Right ventricle myocardium inferior (tissue), 1 donor: Measurements from ENCODE around the gene FSHR. TPM values are rescaled to one million over a fixed set of nuclear protein-coding genes. Genes with fewer than 3 reads are reported as not detected.

Experiments used
- ATAC-seq: fragments of 200-7000 bp; cut with Tn5 transposase; one replicate; pipeline ENCODE4 v1.9.1; 2020; ENCODE audit warnings: mild to moderate bottlenecking, moderate library complexity
- DNase-seq: peaks from one replicate; pipeline ENCODE4 v3.0.0; 2021; ENCODE audit errors: missing footprints
- intact Hi-C: fragments of 100-400 bp; cut with DNase I; formaldehyde crosslinking; loops from one replicate; pipeline ENCODE4 v1.11.0; 2022
- total RNA-seq: library from RNA; stranded (reverse); fragmentation: NEBNext Ultra II Directional; extraction: Animal tissue kit (Norgen Biotek cat#: 25700); gene quantifications from one replicate; pipeline ENCODE4 v1.2.1, GENCODE V29; 2021
- donor health status: DM: no; HTN: yes; CAD: no; lungs with severe emphysema.

The FSHR gene
- total RNA-seq, 1 donor from 2014 or later: 0.14 TPM

DNA sequence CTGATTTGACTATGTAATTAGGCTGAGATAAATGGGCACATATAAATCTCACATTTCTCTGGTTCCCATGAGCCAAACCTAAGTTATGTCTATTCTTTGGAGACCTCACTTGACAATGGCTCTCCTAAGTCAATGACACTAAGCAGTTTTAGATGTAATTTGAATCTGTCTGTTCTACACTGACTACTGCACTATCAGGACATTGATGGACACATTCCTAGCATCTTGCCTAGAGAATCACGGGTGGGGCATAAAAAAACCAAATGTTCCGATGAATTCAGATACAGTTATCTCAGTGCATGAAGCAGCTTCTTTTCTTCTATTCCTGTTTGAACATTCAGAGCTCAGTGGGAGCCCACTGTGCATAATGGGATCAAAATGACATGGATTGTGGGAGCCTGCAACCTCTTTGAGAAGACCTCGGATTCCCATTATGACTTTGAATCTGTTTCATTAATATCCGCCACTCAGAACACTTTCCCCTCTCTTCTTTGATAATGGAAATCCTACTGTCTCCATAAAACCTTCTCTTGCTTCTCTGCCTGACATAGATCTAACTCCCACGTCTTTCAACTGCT, 110.8 kb downstream of the FSHR start:
- DNase-seq: no peak
- ATAC-seq: no peak
- intact Hi-C loops: loop anchor here (10.0 kb wide), 1 partner anchor 99 kb away; no protein-coding TSS in a partner anchor

GRCh38 chr2:49042488-49042887, 111.8 kb downstream of the FSHR start:
- ATAC-seq: no peak
- DNase-seq: no peak
- intact Hi-C loops: loop anchor here (10.0 kb wide), 1 partner anchor 98 kb away; no protein-coding TSS in a partner anchor

- DNase-seq: no peak
- intact Hi-C loops: loop anchor here (10.0 kb wide), 1 partner anchor 96 kb away; no protein-coding TSS in a partner anchor
- no peak for ATAC-seq
Measured at GRCh38 chr2:49041061-49041460, 113.3 kb downstream of the FSHR start.

GRCh38 chr2:49037197-49037596, 117.1 kb downstream of the FSHR start:
- DNase-seq (no peak), ATAC-seq (no peak)
- intact Hi-C loops: no loop called here

DNA sequence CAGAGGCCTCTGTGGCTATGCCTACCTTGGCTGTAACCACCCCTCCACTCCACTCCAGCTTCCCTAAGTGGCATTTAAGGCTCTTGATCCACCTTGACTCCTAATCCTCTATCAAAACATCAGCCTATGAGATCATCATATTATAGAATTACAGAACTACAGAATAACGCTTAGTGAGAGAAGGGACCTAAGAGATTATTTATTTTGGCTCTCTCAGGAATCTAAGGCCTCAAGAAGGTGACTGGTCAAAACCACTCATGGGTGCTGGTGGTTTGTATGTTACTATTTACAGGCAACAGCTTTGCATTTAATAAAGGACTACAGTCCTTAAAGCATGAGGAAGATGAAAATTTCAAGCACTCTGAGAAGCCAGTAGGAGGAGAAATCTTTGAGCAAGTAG, 118.8 kb downstream of the FSHR start:
- DNase-seq (no peak), ATAC-seq (no peak)
- intact Hi-C loops: no loop called here

GRCh38 chr2:49033394-49034185, 120.7 kb downstream of the FSHR start:
- DNase-seq (no peak), ATAC-seq (no peak)
- intact Hi-C loops: no loop called here

DNA sequence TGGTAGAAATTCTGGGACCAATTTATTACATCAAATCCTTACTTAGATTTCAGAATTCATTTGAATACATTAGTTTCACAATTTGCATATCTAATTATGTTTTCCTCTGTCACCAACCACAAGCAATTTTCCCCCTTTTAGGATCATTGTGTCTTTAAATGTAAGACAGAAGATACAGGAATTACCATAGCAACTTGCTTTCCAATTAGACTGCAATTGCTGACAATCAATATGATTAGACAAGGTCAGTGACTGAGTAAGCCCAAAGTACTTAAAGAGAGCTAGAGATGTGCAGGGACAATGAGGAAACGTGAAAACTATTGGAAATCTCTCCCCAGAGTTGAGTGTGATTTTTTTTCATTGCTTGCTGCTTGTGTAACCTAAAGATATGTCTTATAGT, 121.4 kb downstream of the FSHR start:
- ATAC-seq: no peak
- DNase-seq: no peak
- intact Hi-C loops: no loop called here

DNA sequence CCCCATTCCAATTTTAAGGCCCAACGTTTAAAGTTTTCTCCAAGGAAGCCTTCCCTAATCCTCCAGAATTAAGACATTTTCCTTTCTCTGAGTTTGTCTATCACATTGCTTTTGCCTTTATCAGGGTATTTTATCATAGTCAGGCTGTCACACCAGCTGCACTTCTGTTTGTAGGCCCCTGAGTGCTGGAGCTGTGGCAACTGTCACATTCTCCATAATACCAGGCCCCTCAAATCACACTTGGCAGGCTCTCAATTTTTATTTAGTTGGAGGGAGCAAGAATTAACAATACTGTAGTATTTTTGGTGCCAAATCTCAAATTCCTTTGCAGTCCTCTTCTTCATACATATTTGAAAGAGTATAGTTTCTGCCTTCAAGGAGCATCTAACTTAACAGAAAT, 122.2 kb downstream of the FSHR start:
- DNase-seq (no peak), ATAC-seq (no peak)
- intact Hi-C loops: no loop called here

GRCh38 chr2:49029406-49029805, 124.9 kb downstream of the FSHR start:
- DNase-seq: no peak
- no peak for ATAC-seq
- intact Hi-C loops: no loop called here

- intact Hi-C loops: no loop called here
- ATAC-seq: no peak
- no peak for DNase-seq
Measured at GRCh38 chr2:49028101-49028500, 126.2 kb downstream of the FSHR start.

GRCh38 chr2:49026706-49027105, 127.6 kb downstream of the FSHR start:
- DNase-seq: no peak
- no peak for ATAC-seq
- intact Hi-C loops: no loop called here

GRCh38 chr2:49021271-49021670, 133.0 kb downstream of the FSHR start:
- ATAC-seq (peak; percentile 60), DNase-seq (no peak)
- intact Hi-C loops: loop anchor here (5.0 kb wide), 1 partner anchor 74 kb away; no protein-coding TSS in a partner anchor

DNA sequence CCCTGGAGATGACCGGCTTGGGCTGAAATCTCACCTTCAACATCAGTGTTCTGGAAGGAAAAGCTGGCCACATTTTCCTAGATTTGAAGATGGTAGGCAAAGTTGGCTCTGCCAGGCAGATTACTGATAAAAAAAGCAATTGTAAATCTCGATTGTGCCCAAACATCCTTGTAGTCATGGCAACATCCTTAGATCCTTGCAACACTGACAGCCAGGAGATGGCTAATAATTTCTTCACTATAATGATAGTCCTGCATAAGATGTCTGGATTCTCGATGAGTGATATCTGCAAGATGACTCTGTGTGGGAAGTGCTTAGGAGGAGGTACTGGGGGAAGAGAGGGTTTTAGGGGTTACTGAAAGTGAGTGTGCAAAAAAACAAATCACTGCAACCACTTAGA, 149.1 kb downstream of the FSHR start:
- intact Hi-C loops: no loop called here
- ATAC-seq: no peak
- no peak for DNase-seq

DNA sequence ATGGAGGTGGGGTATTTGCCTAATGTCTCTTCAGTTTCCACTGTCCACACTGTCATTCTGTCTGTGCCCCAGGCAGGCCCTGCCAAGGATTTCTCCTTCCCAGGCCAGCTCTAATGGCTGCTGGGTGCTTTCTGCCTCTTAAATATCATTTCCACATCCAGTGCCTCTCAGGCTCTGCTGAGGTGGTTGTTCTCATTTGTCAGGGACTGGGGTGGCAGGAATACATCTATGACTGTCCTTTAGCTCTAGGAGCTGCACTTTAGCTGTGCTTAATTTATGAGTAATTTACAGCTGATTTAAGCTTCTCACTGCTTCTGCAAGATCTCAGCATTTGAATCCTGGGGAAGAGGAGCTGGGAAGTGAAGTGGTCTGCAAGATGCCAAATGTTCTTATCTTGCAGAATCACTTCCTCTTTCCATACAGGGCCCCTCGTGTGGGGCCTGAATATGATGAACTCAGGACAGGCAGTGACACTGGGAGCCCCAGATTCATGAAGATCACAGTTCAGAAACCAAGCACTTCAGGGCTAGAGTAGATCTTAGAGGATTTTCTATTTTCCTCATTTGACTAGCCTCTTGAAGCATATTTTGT, 150.2 kb downstream of the FSHR start:
- ATAC-seq: peak; percentile 20
- DNase-seq: no peak
- intact Hi-C loops: no loop called here

- intact Hi-C loops: no loop called here
- no peak for ATAC-seq
- no peak for DNase-seq
Measured at GRCh38 chr2:49003201-49003600, 151.1 kb downstream of the FSHR start.

GRCh38 chr2:49002750-49003149, 151.6 kb downstream of the FSHR start:
- no peak for DNase-seq
- ATAC-seq: no peak
- intact Hi-C loops: no loop called here

- ATAC-seq (no peak), DNase-seq (no peak)
- intact Hi-C loops: no loop called here
Measured at GRCh38 chr2:49000695-49001094, 153.6 kb downstream of the FSHR start.

DNA sequence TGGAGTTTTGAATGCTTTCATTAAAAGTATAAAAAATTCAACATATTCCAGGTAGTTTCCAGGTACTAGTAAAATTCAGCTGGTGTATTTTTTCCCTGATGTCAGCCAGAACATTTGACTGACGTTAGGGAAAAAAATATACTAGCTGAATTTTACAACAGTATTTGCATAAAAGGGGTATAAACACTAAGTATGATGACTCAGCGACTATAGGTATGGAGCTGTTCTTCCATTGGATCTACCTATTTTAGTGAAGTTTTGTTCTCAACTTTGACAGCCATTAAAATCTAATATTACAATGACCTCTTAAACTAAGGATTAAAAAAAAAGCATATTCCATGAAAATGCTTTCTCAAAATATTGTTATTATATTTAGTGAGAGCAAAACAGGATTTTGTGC, 155.9 kb downstream of the FSHR start:
- no peak for DNase-seq
- no peak for ATAC-seq
- intact Hi-C loops: no loop called here

DNA sequence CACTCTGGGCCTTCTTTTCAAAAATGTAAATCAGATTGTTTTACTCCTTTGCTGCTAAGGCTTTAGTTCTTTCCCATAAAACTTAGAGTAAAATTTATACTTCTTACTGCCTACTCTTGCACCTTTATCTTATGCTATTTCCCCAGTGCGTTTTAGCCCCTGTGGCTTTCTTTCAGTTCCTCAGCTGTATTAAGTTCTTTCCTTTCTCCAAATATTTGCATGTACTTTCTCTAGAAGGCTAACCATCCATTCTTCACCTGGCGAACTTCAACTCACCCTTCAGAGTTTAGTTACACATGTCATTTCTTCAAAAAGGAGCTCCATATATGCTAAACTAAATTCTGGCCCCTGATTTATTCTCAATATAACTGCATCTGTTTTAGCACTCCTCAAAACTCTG, 160.7 kb downstream of the FSHR start:
- intact Hi-C loops: no loop called here
- DNase-seq (no peak), ATAC-seq (no peak)
